Fibroblast of lung (primary cell): ENCODE measurements around the gene RALGAPB.

Experiments used
- EZH2 ChIP-seq: IDR thresholded peaks from 2 replicates; pipeline ENCODE4 v1.5.1; 2012; ENCODE audit warnings: low read length, control low read depth, mild to moderate bottlenecking; ENCODE audit errors: missing control alignments
- TF ChIP-seq, protein P1 (sequence below), 2 donors: IDR thresholded peaks in 1 of 2; conservative IDR thresholded peaks in 1 of 2; 1 replicate in 1 of 2; 2 replicates in 1 of 2; pipeline ENCODE4 v1.5.1; 2011 to 2012; ENCODE audit warnings: low read length in 2 of 2, control low read depth in 1 of 2, inconsistent platforms in 1 of 2, low read depth in 1 of 2, mild to moderate bottlenecking in 1 of 2

DNA sequence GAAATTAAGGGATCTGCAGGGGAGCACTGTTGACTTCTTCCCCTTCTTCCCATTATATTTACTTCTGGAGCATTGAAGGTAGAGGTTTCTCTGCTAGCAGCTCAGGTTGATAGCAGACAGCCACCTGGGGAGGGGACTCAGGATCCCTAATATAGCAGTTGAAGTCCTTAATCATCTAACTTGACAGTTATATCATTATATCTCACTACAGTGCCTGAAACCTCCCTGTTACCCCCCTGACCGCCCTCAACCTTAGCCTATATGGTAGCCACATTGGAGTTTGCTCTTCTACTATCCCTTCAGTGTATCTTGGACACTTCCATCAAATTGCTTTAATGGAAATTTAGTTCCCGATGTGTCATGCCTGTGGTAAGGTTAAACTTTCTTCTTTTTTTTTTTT is 7.0 kb downstream of the RALGAPB start:
- TF ChIP-seq, protein P1, sequence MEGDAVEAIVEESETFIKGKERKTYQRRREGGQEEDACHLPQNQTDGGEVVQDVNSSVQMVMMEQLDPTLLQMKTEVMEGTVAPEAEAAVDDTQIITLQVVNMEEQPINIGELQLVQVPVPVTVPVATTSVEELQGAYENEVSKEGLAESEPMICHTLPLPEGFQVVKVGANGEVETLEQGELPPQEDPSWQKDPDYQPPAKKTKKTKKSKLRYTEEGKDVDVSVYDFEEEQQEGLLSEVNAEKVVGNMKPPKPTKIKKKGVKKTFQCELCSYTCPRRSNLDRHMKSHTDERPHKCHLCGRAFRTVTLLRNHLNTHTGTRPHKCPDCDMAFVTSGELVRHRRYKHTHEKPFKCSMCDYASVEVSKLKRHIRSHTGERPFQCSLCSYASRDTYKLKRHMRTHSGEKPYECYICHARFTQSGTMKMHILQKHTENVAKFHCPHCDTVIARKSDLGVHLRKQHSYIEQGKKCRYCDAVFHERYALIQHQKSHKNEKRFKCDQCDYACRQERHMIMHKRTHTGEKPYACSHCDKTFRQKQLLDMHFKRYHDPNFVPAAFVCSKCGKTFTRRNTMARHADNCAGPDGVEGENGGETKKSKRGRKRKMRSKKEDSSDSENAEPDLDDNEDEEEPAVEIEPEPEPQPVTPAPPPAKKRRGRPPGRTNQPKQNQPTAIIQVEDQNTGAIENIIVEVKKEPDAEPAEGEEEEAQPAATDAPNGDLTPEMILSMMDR (conservative IDR thresholded peaks at IDR 0.05 in 1 of 2, IDR thresholded peaks at IDR 0.05 in 1 of 2; ENCODE audit: low read depth in 1 of 2, low read length in 2 of 2), result no peak
- no peak for TF ChIP-seq EZH2
